NCI-H2107 (cell line): ENCODE results near the gene SAMD15.
"Not testable (repeated sequence)": the region's sequence is repeated elsewhere in the genome, so short reads cannot be mapped to it uniquely, and the experiment has no call there.

ENCODE experiments used
- DNase-seq: peaks from one replicate; lab custom pipeline; 2025; lab: John Stamatoyannopoulos, UW

SAMD15 gene

GRCh38 chr14:77376771-77377501, at the start of gene SAMD15, which contains the start of gene TMED8:
SAMD15 (plus strand) TSS chr14:77377379; CDS start chr14:77377419, 40 bp downstream.
TMED8 (minus strand) TSS chr14:77377094; CDS start chr14:77377053, 41 bp downstream.
- peak; percentile 82 for DNase-seq

- DNase-seq: no peak
These were observed 47.3 kb upstream of the SAMD15 start for GRCh38 chr14:77329872-77330271.

GRCh38 chr14:77335576-77335975, 41.6 kb upstream of the SAMD15 start:
- DNase-seq: no peak

- DNase-seq: not testable (repeated sequence)
These were observed 39.9 kb upstream of the SAMD15 start for GRCh38 chr14:77337255-77337654.

GRCh38 chr14:77337880-77338279, 39.3 kb upstream of the SAMD15 start:
- no peak for DNase-seq

GRCh38 chr14:77338302-77338701, 38.9 kb upstream of the SAMD15 start:
- DNase-seq: no peak

- DNase-seq: no peak
These were observed 37.8 kb upstream of the SAMD15 start for GRCh38 chr14:77339407-77339806.

- no peak for DNase-seq
These were observed 36.8 kb upstream of the SAMD15 start for GRCh38 chr14:77340389-77340788.

- no peak for DNase-seq
These were observed 34.3 kb upstream of the SAMD15 start for GRCh38 chr14:77342726-77343397.

- no peak for DNase-seq
These were observed 33.5 kb upstream of the SAMD15 start for GRCh38 chr14:77343662-77344061.

GRCh38 chr14:77344377-77344996, 32.7 kb upstream of the SAMD15 start:
- no peak for DNase-seq

GRCh38 chr14:77346495-77346894, 30.7 kb upstream of the SAMD15 start:
- DNase-seq: no peak

GRCh38 chr14:77347751-77348150, 29.4 kb upstream of the SAMD15 start:
- DNase-seq: no peak

GRCh38 chr14:77353469-77354141, 23.6 kb upstream of the SAMD15 start:
- no peak for DNase-seq

- DNase-seq: no peak
These were observed 21.4 kb upstream of the SAMD15 start for GRCh38 chr14:77355811-77356210.

- no peak for DNase-seq
These were observed 20.3 kb upstream of the SAMD15 start for GRCh38 chr14:77356899-77357298.

- no peak for DNase-seq
These were observed 17.6 kb upstream of the SAMD15 start for GRCh38 chr14:77359626-77360025.

GRCh38 chr14:77364146-77364545, 13.0 kb upstream of the SAMD15 start:
- no peak for DNase-seq

GRCh38 chr14:77369285-77369684, 7.9 kb upstream of the SAMD15 start:
- no peak for DNase-seq

- no peak for DNase-seq
These were observed 4.8 kb upstream of the SAMD15 start for GRCh38 chr14:77372304-77372841.

GRCh38 chr14:77375164-77375950, 1.8 kb upstream of the SAMD15 start:
- DNase-seq: no peak
